ENCODE data around the gene IGFBP7. TPM values are rescaled to one million over a fixed set of nuclear protein-coding genes. Genes with fewer than 3 reads are reported as not detected.

Gene IGFBP7
- total RNA-seq, 2 donors from 2014 or later, result 58.5 to 89.5 TPM

DNA sequence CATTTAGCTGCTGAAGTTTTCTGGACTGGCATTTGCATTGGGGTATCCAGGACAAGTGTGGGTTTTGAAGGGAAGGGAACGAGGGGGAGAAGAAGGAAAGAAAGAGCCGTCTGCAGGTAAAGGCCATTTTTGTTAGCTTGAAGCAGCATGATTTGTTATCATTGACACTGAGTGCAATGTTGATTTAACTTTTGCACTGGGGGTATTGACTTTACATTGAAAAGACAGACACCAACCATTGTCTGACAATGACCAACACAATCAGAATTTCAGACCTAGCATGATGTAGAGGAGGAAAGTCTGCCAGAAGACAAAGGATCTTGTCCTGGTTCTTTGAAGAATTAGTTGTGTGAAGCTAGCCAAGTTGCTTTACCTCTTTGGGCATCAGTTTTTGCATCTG, 39.6 kb upstream of the IGFBP7 start:
- Histone ChIP-seq H3K27me3 (no peaks in the 10 kb centered on the region), H3K4me1 (no peaks in the 10 kb centered on the region), H3K36me3 (no peaks in the 10 kb centered on the region), H3K9me3 (no peaks in the 10 kb centered on the region), H3K9ac (ENCODE audit: low read depth in 2 of 2, low read length in 2 of 2) (no peak overlapping the region), H3K27ac (no peak overlapping the region), H3K4me3 (no peak overlapping the region)
- no peak for DNase-seq
- intact Hi-C loops (cut with DNase I), result no loop called here
- TF ChIP-seq, protein P1, sequence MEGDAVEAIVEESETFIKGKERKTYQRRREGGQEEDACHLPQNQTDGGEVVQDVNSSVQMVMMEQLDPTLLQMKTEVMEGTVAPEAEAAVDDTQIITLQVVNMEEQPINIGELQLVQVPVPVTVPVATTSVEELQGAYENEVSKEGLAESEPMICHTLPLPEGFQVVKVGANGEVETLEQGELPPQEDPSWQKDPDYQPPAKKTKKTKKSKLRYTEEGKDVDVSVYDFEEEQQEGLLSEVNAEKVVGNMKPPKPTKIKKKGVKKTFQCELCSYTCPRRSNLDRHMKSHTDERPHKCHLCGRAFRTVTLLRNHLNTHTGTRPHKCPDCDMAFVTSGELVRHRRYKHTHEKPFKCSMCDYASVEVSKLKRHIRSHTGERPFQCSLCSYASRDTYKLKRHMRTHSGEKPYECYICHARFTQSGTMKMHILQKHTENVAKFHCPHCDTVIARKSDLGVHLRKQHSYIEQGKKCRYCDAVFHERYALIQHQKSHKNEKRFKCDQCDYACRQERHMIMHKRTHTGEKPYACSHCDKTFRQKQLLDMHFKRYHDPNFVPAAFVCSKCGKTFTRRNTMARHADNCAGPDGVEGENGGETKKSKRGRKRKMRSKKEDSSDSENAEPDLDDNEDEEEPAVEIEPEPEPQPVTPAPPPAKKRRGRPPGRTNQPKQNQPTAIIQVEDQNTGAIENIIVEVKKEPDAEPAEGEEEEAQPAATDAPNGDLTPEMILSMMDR (IDR thresholded peaks at IDR 0.05), result no peak

DNA sequence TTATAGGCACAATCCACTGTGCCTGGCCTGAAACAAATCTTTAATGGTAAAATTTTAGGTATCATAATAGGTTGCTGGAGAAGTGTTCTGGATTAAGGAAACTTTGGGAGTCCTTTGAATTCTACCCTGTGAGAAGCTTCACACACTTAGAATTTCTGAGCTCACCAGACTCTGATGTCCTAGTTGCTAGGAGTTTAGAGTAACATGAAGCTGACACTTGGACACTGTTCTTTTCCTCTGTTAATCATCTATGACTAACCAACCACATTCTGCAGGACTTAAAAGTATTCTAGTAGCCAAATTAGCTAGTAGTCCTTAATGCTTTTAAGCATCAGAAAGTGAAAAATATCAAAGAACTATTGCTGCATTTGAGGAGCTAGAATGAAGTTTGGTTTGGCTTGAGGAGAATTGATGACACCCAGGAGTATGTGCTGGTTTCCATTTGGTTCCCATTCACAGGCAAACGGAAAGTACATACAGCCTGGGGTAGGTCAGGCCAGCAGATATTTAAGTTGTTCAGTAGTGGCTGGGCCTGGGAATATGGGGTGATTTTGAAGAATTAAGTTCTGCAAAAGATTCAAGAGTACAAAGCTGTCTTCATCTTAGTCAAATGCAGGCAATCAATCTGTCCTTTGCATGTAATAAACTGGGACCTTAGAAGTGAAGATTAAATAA, 38.8 kb upstream of the IGFBP7 start:
- Histone ChIP-seq H3K9ac (ENCODE audit: low read depth in 2 of 2, low read length in 2 of 2) (no peak overlapping the region), H3K27me3 (no peaks in the 10 kb centered on the region), H3K4me1 (no peaks in the 10 kb centered on the region), H3K27ac (no peak overlapping the region), H3K9me3 (no peaks in the 10 kb centered on the region), H3K36me3 (no peaks in the 10 kb centered on the region), H3K4me3 (no peak overlapping the region)
- DNase-seq, result no peak
- intact Hi-C loops (cut with DNase I), result no loop called here
- TF ChIP-seq, protein P1 (IDR thresholded peaks at IDR 0.05), result no peak

DNA sequence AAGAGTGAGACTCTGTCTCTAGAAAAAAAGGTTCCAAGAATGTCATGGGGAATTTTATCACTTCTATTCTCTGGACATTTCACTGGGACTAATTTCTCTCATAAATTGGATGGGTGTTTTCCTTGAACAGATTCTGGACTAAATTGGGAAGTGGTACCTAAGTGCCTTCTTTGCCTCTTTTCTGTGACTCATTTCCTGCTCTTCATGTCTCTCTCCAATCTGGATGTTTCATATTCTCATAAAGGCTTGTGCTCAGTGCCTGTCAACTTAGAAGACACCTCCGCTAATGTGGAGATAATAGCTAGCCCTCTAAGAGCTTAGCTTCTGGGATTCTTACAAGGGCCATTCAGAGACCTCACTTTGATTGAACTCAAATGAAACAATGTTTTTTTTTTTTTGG, 38.0 kb upstream of the IGFBP7 start:
- DNase-seq, result no peak

DNA sequence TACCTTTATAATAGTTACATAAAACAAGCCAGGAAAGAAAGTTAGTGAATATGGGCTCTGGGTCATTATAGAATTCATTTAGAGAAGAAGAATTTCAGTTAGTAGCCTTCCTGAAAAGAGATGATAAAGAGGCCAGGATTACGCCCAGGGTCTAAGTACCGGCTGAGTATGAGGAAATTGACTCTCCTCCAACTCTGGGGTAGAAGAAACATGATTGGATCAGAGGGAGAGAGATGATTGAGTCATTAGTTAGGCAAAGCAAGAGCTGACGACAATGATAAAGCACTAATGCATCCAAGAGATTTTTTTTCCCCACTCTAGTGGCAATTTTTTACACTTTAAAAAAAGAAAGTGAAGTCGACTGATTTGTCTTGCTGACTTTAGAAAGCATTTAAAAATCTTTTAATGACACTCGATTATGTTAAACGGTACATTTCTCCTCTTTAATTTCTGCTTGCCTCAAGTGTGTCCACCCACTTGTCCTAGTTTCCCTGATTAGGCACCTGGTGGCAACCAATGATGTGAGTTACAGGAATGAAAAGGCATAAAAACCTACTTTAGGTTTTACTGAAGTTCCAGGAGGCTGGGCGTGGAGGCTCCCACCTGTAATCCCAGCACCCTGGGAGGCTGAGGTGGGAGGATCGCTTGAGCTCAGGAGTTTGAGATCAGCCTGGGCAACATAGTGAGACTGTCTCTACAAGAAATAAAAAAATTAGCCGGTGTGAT, 37.3 kb upstream of the IGFBP7 start:
- Histone ChIP-seq H3K4me3 (no peak overlapping the region), H3K4me1 (no peaks in the 10 kb centered on the region), H3K36me3 (no peaks in the 10 kb centered on the region), H3K27ac (no peak overlapping the region), H3K9ac (ENCODE audit: low read depth in 2 of 2, low read length in 2 of 2) (no peak overlapping the region), H3K9me3 (no peaks in the 10 kb centered on the region), H3K27me3 (no peaks in the 10 kb centered on the region)
- intact Hi-C loops (cut with DNase I), result no loop called here
- TF ChIP-seq, protein P1 (IDR thresholded peaks at IDR 0.05), result no peak
- DNase-seq, result no peak

More for the DNA sequence above, 38.0 kb upstream of the IGFBP7 start:
- intact Hi-C loops (cut with DNase I), result no loop called here
- TF ChIP-seq, protein P1 (IDR thresholded peaks at IDR 0.05), result no peak
- Histone ChIP-seq H3K27ac (no peak overlapping the region), H3K4me1 (no peaks in the 10 kb centered on the region), H3K9ac (ENCODE audit: low read depth in 2 of 2, low read length in 2 of 2) (no peak overlapping the region), H3K36me3 (no peaks in the 10 kb centered on the region), H3K4me3 (no peak overlapping the region), H3K27me3 (no peaks in the 10 kb centered on the region), H3K9me3 (no peaks in the 10 kb centered on the region)

DNA sequence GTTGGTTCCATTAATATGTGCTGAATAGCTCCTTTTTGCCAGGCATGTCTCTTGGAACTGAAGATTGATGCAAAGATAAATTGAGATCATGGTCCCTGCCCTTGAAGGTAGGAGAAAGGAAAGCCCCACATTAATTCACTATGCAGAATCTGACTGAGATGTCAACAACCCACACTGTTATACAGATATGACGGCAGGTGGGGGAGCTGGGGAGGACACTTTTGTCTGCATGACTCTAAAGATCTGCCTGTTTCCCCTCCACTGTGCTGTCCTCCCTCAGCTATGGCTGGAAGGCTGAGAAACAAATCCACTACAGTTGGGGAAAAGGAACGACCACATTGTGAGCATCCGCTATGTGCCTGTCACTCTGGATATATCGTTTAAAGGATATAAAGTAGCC, 36.3 kb upstream of the IGFBP7 start:
- Histone ChIP-seq H3K4me1 (no peaks in the 10 kb centered on the region), H3K9ac (ENCODE audit: low read depth in 2 of 2, low read length in 2 of 2) (no peak overlapping the region), H3K9me3 (no peaks in the 10 kb centered on the region), H3K27me3 (no peaks in the 10 kb centered on the region), H3K4me3 (no peak overlapping the region), H3K27ac (no peak overlapping the region), H3K36me3 (no peaks in the 10 kb centered on the region)
- TF ChIP-seq, protein P1 (IDR thresholded peaks at IDR 0.05), result no peak
- no peak for DNase-seq
- intact Hi-C loops (cut with DNase I), result no loop called here
